IMR-90 (cell line): ENCODE measurements around the gene ADD1. TPM values are rescaled to one million over a fixed set of nuclear protein-coding genes. Genes with fewer than 3 reads are reported as not detected.

ENCODE experiments used
- ATAC-seq: fragments of 200-7000 bp; cut with Tn5 transposase; 2 replicates; pipeline ENCODE4 v1.9.1; 2020; ENCODE audit warnings: low read depth, mild to moderate bottlenecking, moderate library complexity
- BruUV-seq: library from RNA; stranded (reverse); fragments of 400-500 nt; replicated peaks from 2 replicates; lab custom pipeline; 2021; lab: Mats Ljungman, UMichigan
- CTCF ChIA-PET: fragments of 300-600 bp; formaldehyde crosslinking; extraction: SDS; loops from one replicate; lab custom pipeline; 2021; ENCODE audit warnings: antibody characterized with exemption; lab: Yijun Ruan, JAX
- POLR2A ChIA-PET: fragments of 300-600 bp; sonication (Branson Sonifier 250); formaldehyde crosslinking; loops from one replicate; lab custom pipeline; 2022; ENCODE audit warnings: antibody characterized with exemption; ENCODE audit not compliant: unreplicated experiment; lab: Charles Lee
- DNase-seq: peaks from one replicate; pipeline ENCODE4 v3.0.0; 2013
- H2AFZ ChIP-seq: replicated peaks from 2 replicates; pipeline ENCODE3; 2013; ENCODE audit warnings: low read length, mild to moderate bottlenecking; ENCODE audit not compliant: poor library complexity
- H2AK5ac ChIP-seq: 2 replicates; pipeline ENCODE4 v1.6.1; 2013; ENCODE audit warnings: low read depth, low read length, inconsistent platforms
- H2AK9ac ChIP-seq: replicated peaks from 2 replicates; pipeline ENCODE3; 2013; ENCODE audit warnings: mild to moderate bottlenecking, low read depth, low read length, moderate library complexity; ENCODE audit not compliant: poor library complexity
- H2BK120ac ChIP-seq: 2 replicates; pipeline ENCODE4 v1.6.1; 2013; ENCODE audit warnings: low read depth, low read length, inconsistent platforms
- H2BK15ac ChIP-seq: 3 replicates; pipeline ENCODE4 v1.6.1; 2013; ENCODE audit warnings: low read depth, low read length, inconsistent platforms
- H2BK20ac ChIP-seq: 2 replicates; pipeline ENCODE4 v1.6.1; 2013; ENCODE audit warnings: low read depth, mild to moderate bottlenecking, inconsistent platforms, low read length, moderate library complexity
- H2BK5ac ChIP-seq: 2 replicates; pipeline ENCODE4 v1.6.1; 2013; ENCODE audit warnings: mild to moderate bottlenecking, low read depth, low read length, inconsistent platforms; ENCODE audit not compliant: poor library complexity, severe bottlenecking
- H3K14ac ChIP-seq: replicated peaks from 2 replicates; pipeline ENCODE4 v1.6.1; 2013; ENCODE audit warnings: low read depth, low read length, inconsistent platforms
- H3K18ac ChIP-seq: 2 replicates; pipeline ENCODE4 v1.6.1; 2013; ENCODE audit warnings: low read depth, low read length, control low read depth
- H3K23ac ChIP-seq: 2 replicates; pipeline ENCODE4 v1.6.1; 2013; ENCODE audit warnings: low read depth, low read length, inconsistent platforms
- H3K27ac ChIP-seq: 2 replicates; pipeline ENCODE4 v1.5.1; 2013; ENCODE audit warnings: mild to moderate bottlenecking, control low read depth, low read length; ENCODE audit not compliant: insufficient read depth
- H3K27me3 ChIP-seq: 2 replicates; pipeline ENCODE4 v1.6.1; 2013; ENCODE audit warnings: low read length; ENCODE audit not compliant: control insufficient read depth, insufficient read depth
- H3K36me3 ChIP-seq: 2 replicates; pipeline ENCODE4 v1.6.1; 2013; ENCODE audit warnings: low read length, mixed read lengths; ENCODE audit not compliant: control insufficient read depth, insufficient read depth
- H3K4ac ChIP-seq: 2 replicates; pipeline ENCODE4 v1.6.1; 2013; ENCODE audit warnings: low read depth, low read length, inconsistent platforms
- H3K4me1 ChIP-seq: 2 replicates; pipeline ENCODE4 v1.6.1; 2013; ENCODE audit warnings: low read length, mixed read lengths; ENCODE audit not compliant: control insufficient read depth, insufficient read depth
- H3K4me2 ChIP-seq: 2 replicates; pipeline ENCODE4 v1.6.1; 2013; ENCODE audit warnings: low read depth, mild to moderate bottlenecking, control low read depth, low read length, moderate library complexity
- H3K4me3 ChIP-seq: 2 replicates; pipeline ENCODE4 v1.5.1; 2013; ENCODE audit warnings: low read depth, mild to moderate bottlenecking, control low read depth, low read length, moderate library complexity; ENCODE audit not compliant: insufficient read depth
- H3K56ac ChIP-seq: 2 replicates; pipeline ENCODE4 v1.6.1; 2013; ENCODE audit warnings: low read length, inconsistent platforms; ENCODE audit not compliant: insufficient read depth; ENCODE audit errors: extremely low read depth
- H3K79me1 ChIP-seq, 2 experiments: 2 replicates each; pipeline ENCODE4 v1.6.1; 2013; ENCODE audit warnings: low read length in 2 of 2, inconsistent platforms in 1 of 2, low read depth in 1 of 2
- H3K9ac ChIP-seq: 2 replicates; pipeline ENCODE4 v1.6.1; 2013; ENCODE audit warnings: low read depth, low read length, control low read depth
- H3K9me1 ChIP-seq: 2 replicates; pipeline ENCODE4 v1.6.1; 2013; ENCODE audit warnings: low read length, inconsistent platforms; ENCODE audit not compliant: insufficient read depth
- H3K9me3 ChIP-seq: 2 replicates; pipeline ENCODE4 v1.6.1; 2013; ENCODE audit warnings: low read length; ENCODE audit not compliant: control insufficient read depth, insufficient read depth
- H4K20me1 ChIP-seq: 2 replicates; pipeline ENCODE4 v1.6.1; 2013; ENCODE audit warnings: low read length, inconsistent platforms; ENCODE audit not compliant: insufficient read depth
- H4K5ac ChIP-seq: 2 replicates; pipeline ENCODE4 v1.6.1; 2013; ENCODE audit warnings: mild to moderate bottlenecking, low read depth, low read length, control low read depth
- H4K8ac ChIP-seq, 2 experiments: 2 replicates each; pipeline ENCODE4 v1.6.1; 2013; ENCODE audit warnings: low read depth in 2 of 2, low read length in 2 of 2, control low read depth in 1 of 2, inconsistent platforms in 1 of 2
- H4K91ac ChIP-seq: 2 replicates; pipeline ENCODE4 v1.6.1; 2013; ENCODE audit warnings: low read depth, low read length, inconsistent platforms; ENCODE audit not compliant: insufficient read depth
- RCOR1 ChIP-seq: IDR thresholded peaks from 2 replicates; pipeline ENCODE4 v1.6.1; 2012; ENCODE audit warnings: mild to moderate bottlenecking, low read length, improper control_type of control experiment; ENCODE audit not compliant: insufficient replicate concordance
- RFX5 ChIP-seq: IDR thresholded peaks from 2 replicates; pipeline ENCODE4 v1.8.0; 2012; ENCODE audit warnings: low read depth, mild to moderate bottlenecking, low read length, moderate library complexity
- WGBS, 2 experiments: methylation state at CpG; one replicate each; pipeline versions ENCODE4 v1.1.5 to v1.1.7; 2013; ENCODE audit warnings: missing lambda C conversion rate in 2 of 2; ENCODE audit not compliant: insufficient read length in 1 of 2; ENCODE audit errors: extremely low coverage in 2 of 2; 5-methylcytosine and 5-hydroxymethylcytosine counted together
- dilution Hi-C: fragments of 300-500 bp; cut with HindIII; formaldehyde crosslinking; loops from one replicate; pipeline ENCODE4 v1.14.3; 2018; ENCODE audit warnings: low sequenced_read_pairs; ENCODE audit not compliant: unreplicated experiment
- in situ Hi-C: fragments of 300-500 bp; cut with MboI; formaldehyde crosslinking; loops from 3 replicates; pipeline ENCODE4 v1.14.3; 2019; ENCODE audit warnings: low sequenced_read_pairs, inconsistent platforms, mixed read lengths
- intact Hi-C: fragments of 100-400 bp; cut with micrococcal nuclease; formaldehyde crosslinking; loops from 2 replicates; pipeline ENCODE4 v1.10.0; 2022
- polyA plus RNA-seq, 3 experiments: library from polyadenylated mRNA; depleted of rRNA; stranded (reverse); fragments of >200 nt; gene quantifications; 2 replicates each; pipeline ENCODE4 v1.2.3, GENCODE V29; 2012; ENCODE audit warnings: low replicate concordance in 1 of 3
- total RNA-seq: library from RNA; depleted of rRNA; stranded (reverse); fragments of >200 nt; gene quantifications from 2 replicates; pipeline ENCODE4 v1.2.3, GENCODE V29; 2012

ADD1 gene
- total and polyA plus RNA-seq, 2 of the 4 experiments (the other 2 are of a cell fraction) = 122 to 215 TPM

DNA sequence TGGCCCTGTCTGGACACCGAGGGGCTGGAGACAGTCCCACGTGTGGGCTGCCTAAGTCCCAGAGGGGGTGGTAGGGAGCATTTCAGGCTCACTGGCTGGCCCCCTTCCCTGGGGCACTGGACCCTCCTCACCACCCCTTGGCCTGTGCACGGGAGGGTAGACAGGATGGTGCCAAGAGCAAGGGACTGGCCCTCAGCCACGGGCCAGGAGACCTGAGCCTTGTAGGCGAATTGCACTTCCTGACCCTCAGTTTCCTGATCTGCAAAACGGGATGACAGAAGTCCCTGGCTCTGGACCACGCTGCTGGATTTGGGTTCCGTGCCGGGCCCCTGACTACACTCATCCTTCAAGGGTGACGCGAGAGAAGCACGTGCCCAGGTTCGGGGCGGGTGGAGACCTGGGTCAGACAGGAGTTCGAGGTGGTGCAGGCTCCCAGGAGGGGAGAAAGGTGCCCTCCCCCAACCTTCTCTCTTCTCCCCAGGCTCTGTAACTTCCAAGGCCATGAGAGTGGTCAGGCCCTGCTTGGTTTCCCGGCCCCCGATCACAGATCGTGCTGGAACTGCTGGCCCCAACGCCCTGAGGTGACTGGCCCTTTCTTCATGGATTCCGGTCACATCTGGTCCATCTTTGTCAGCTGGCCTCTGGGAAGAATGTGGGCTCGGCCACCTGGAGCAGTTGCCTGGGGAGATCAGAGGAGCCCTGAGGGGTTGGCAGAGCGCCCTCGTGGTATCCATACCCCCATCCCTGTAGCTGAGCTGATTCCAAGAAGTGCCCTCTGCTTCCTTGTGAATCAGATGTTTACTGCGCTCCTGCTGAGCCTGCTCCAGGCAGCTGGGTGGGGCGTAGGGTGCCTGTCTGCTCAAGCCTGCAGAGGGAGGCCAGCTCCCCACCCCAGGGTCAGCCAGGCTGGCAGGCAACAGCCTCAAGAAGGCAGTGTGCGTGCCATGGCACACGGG, 47.5 kb upstream of the ADD1 start:
- no peaks in the 10 kb centered on the region for H3K27me3 ChIP-seq
- DNase-seq = peak; percentile 52
- no peak overlapping the region; the same call in 1 of the 2 replicates for H2BK20ac ChIP-seq
- H3K18ac ChIP-seq = peak overlapping the region; percentile 39; the same call in 1 of the 2 replicates
- intact Hi-C loops = no loop called here
- dilution Hi-C loops = no loop called here
- no peak overlapping the region for H3K23ac ChIP-seq
- H2AK9ac ChIP-seq = peak overlapping the region; percentile 100
- H3K79me1 ChIP-seq = peaks cover 12 to 73% of the 10 kb centered on the region in 2 experiments; a peak in 3 of 4 replicates
- peak overlapping the region; percentile 99 for H2AK5ac ChIP-seq
- peak; percentile 15 for ATAC-seq
- H3K9me3 ChIP-seq = no peaks in the 10 kb centered on the region
- peak overlapping the region; percentile 73 for H2AFZ ChIP-seq
- H3K9me1 ChIP-seq = peaks cover 16% of the 10 kb centered on the region
- H3K4me3 ChIP-seq = no peak overlapping the region
- BruUV-seq = no TSS peak
- peak overlapping the region; percentile 32 for H3K27ac ChIP-seq
- H4K8ac ChIP-seq = peak overlapping the region; percentile 19 to 75; a peak in 1 of 4 replicates
- H4K20me1 ChIP-seq = no peaks in the 10 kb centered on the region; the same call in 1 of the 2 replicates
- H2BK5ac ChIP-seq = peak overlapping the region; percentile 50
- TF ChIP-seq RCOR1 = no peak
- TF ChIP-seq RFX5 = no peak
- H3K36me3 ChIP-seq = no peaks in the 10 kb centered on the region
- WGBS, 2 experiments = 66% methylated on average over 8 of the region's 27 CpGs; no CpG with 5 or more reads in 1 of the 2 experiments
- H3K4me2 ChIP-seq = no peak overlapping the region; the same call in 1 of the 2 replicates
- no peak overlapping the region for H2BK15ac ChIP-seq
- H4K5ac ChIP-seq = peak overlapping the region; percentile 41; the same call in 1 of the 2 replicates
- peaks cover 54% of the 10 kb centered on the region for H3K4me1 ChIP-seq
- ChIA-PET POLR2A (no interaction called here), CTCF (no interaction called here)
- peak overlapping the region; percentile 71 for H4K91ac ChIP-seq
- peak overlapping the region; percentile 69 for H3K4ac ChIP-seq
- no peak overlapping the region for H3K9ac ChIP-seq
- no peak overlapping the region for H3K56ac ChIP-seq
- H2BK120ac ChIP-seq = peak overlapping the region; percentile 26
- peak overlapping the region; percentile 52; the same call in 1 of the 2 replicates for H3K14ac ChIP-seq
- in situ Hi-C loops = no loop called here
